Ovary (tissue), 9 donors: ENCODE measurements around the gene APBA1. TPM values are rescaled to one million over a fixed set of nuclear protein-coding genes. Genes with fewer than 3 reads are reported as not detected.

Experiments
- DNase-seq, 5 donors: peaks; one replicate each; pipeline ENCODE4 v3.0.0-alpha.2; 2019 to 2020
- H3K27ac ChIP-seq, 2 donors: fragments of 200-600 bp; one replicate each; pipeline versions ENCODE4 v1.5.1 to v1.8.0; 2019 to 2022
- H3K27me3 ChIP-seq: fragments of 200-600 bp; one replicate; pipeline ENCODE4 v1.8.0; 2022
- H3K36me3 ChIP-seq: fragments of 200-600 bp; sonication (generic); one replicate; pipeline ENCODE4 v1.5.1; 2019
- H3K4me1 ChIP-seq: one replicate; pipeline ENCODE4 v1.8.1; 2013; ENCODE audit warnings: mild to moderate bottlenecking, moderate library complexity; ENCODE audit not compliant: insufficient read depth
- H3K4me3 ChIP-seq: fragments of 200-600 bp; sonication (generic); one replicate; pipeline ENCODE4 v1.5.1; 2017
- H3K9me3 ChIP-seq, 2 donors: fragments of 200-600 bp in 1 of 2; sonication (generic) in 1 of 2; one replicate each; pipeline versions ENCODE4 v1.5.1 to v1.8.1; 2013 to 2019; ENCODE audit warnings: mild to moderate bottlenecking in 1 of 2, moderate library complexity in 1 of 2
- CTCF ChIP-seq, 3 donors: fragments of 450-650 bp in 2 of 3; fragments of 200-600 bp in 1 of 3; IDR thresholded peaks; one replicate each; pipeline versions ENCODE4 v1.5.1 to v1.8.0; 2016 to 2022; ENCODE audit warnings: antibody characterized with exemption in 3 of 3, mild to moderate bottlenecking in 1 of 3
- EP300 ChIP-seq: sonication (generic); formaldehyde crosslinking; IDR thresholded peaks from one replicate; pipeline ENCODE4 v1.6.1; 2017; ENCODE audit warnings: antibody characterized with exemption
- POLR2A ChIP-seq: fragments of 450-650 bp; IDR thresholded peaks from one replicate; pipeline ENCODE4 v1.6.1; 2017; ENCODE audit warnings: antibody characterized with exemption, mild to moderate bottlenecking, moderate library complexity
- WGBS, 3 donors: extraction: QIAGEN DNeasy Blood & Tissue Kit in 1 of 3; methylation state at CpG; one replicate each; pipeline versions ENCODE4 v1.1.5 to v1.1.7; 2013 to 2017; 5-methylcytosine and 5-hydroxymethylcytosine counted together
- intact Hi-C, 4 donors: fragments of 100-400 bp; cut with DNase I; formaldehyde crosslinking; loops; one replicate each; pipeline versions ENCODE4 v1.11.0 to v1.15.1; 2022 to 2023
- polyA plus RNA-seq, 2 donors: library from polyadenylated mRNA; stranded (reverse); fragments of 200-250 nt in 1 of 2; fragments of 350-450 nt in 1 of 2; fragmentation: Illumina TruSeq in 1 of 2; extraction: RNeasy Lipid Tissue Mini Kit (QIAGEN cat#74804) in 1 of 2; gene quantifications; one replicate each; pipeline ENCODE4 v1.2.3, GENCODE V29; 2013 to 2014
- total RNA-seq, 7 donors: library from RNA; depleted of rRNA in 2 of 7; stranded (reverse); fragments of >200 nt in 2 of 7; fragmentation: NEBNext Ultra II Directional in 3 of 7; extraction: Animal tissue kit (Norgen Biotek cat#: 25700) in 3 of 7; gene quantifications; one replicate each; pipeline versions ENCODE4 v1.1.0 to v1.2.4, GENCODE V29; 2016 to 2023
- donor health status: DM: no; HTN: no; CAD: no; lungs with moderate emphysema.
- donor health status: DM: no; HTN: no; CAD: no.
- donor health status: Bipolar disorder and iron deficiency.
- donor health status: DM: yes; HTN: yes; CAD: no.
- donor health status: DM: no; HTN: no; CAD: no.
- donor health status: DM: yes; HTN: yes; CAD: no.

The APBA1 gene
- total and polyA plus RNA-seq, 9 donors = 2.8 to 17.6 (median 12.9) TPM

GRCh38 chr9:69604568-69605219, 67.5 kb downstream of the APBA1 start:
- DNase-seq = no peak
- no peaks in the 10 kb centered on the region for H3K9me3 ChIP-seq
- no peak overlapping the region for H3K4me3 ChIP-seq
- intact Hi-C loops = no loop called here
- H3K36me3 ChIP-seq = no peaks in the 10 kb centered on the region
- TF ChIP-seq POLR2A (no peak), EP300 (no peak), CTCF (IDR thresholded peaks at IDR 0.05) (no peak)
- 56 to 70% (median 58%) methylated on average over 10 of the region's 10 CpGs for WGBS, 3 donors
- no peaks in the 10 kb centered on the region for H3K27me3 ChIP-seq
- H3K4me1 ChIP-seq = peaks cover 10% of the 10 kb centered on the region
- no peak overlapping the region for H3K27ac ChIP-seq

DNA sequence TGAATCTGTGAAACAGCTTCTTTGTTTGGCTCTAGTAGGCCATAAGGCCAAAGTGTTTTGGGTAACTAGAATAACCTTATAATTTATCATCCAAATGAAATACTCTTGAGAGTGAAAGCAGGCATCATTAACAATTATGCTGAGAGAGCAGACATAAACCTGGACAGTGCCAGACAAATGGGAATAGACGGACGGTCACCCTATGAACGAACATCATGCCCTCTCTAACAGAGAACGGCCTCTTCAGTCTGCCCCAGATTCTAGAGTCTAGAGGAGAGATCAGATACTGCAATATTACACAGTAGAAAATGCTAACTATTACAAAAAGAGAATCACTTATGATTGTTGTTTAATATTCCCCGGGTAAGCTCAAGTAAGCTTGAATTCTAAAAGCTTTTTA, 68.5 kb downstream of the APBA1 start:
- no peak for DNase-seq
- H3K27ac ChIP-seq = no peak overlapping the region
- H3K27me3 ChIP-seq = no peaks in the 10 kb centered on the region
- TF ChIP-seq POLR2A (no peak), CTCF (IDR thresholded peaks at IDR 0.05) (no peak), EP300 (no peak)
- no peaks in the 10 kb centered on the region for H3K36me3 ChIP-seq
- H3K9me3 ChIP-seq = no peaks in the 10 kb centered on the region
- 69 to 91% (median 74%) methylated on average over 5 of the region's 5 CpGs for WGBS, 3 donors
- peaks cover 10% of the 10 kb centered on the region for H3K4me1 ChIP-seq
- intact Hi-C loops = no loop called here
- H3K4me3 ChIP-seq = no peak overlapping the region

GRCh38 chr9:69602773-69603172, 69.4 kb downstream of the APBA1 start:
- H3K4me3 ChIP-seq = no peak overlapping the region
- H3K4me1 ChIP-seq = peaks cover 10% of the 10 kb centered on the region
- H3K27me3 ChIP-seq = no peaks in the 10 kb centered on the region
- H3K27ac ChIP-seq = no peak overlapping the region
- TF ChIP-seq POLR2A = no peak
- TF ChIP-seq EP300 = no peak
- TF ChIP-seq CTCF (IDR thresholded peaks at IDR 0.05) = no peak
- DNase-seq = no peak
- H3K9me3 ChIP-seq = no peaks in the 10 kb centered on the region
- intact Hi-C loops = no loop called here
- 32 to 36% (median 35%) methylated on average over 1 of the region's 1 CpG for WGBS, 3 donors
- no peaks in the 10 kb centered on the region for H3K36me3 ChIP-seq

DNA sequence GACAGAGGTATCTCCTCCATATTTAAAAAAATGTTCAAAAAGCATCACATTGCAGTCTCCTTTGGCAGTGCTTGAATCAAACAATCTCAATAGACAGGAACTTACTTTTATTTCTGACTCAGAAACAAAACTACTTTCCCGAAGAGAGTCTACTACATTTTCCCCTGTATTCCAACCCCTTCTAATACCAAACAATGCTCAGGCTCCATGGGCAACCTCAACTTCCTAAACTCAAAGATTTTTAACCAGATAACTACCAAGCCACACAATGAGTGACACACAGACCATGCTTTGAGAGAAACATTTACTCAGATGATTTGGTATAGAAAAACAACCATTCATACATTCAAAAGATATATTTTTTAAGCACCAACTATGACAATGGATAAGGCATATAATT, 70.5 kb downstream of the APBA1 start:
- H3K27me3 ChIP-seq = no peaks in the 10 kb centered on the region
- no peak overlapping the region for H3K27ac ChIP-seq
- no peak overlapping the region for H3K4me3 ChIP-seq
- peaks cover 10% of the 10 kb centered on the region for H3K4me1 ChIP-seq
- TF ChIP-seq EP300 (no peak), CTCF (IDR thresholded peaks at IDR 0.05) (no peak), POLR2A (no peak)
- H3K36me3 ChIP-seq = no peaks in the 10 kb centered on the region
- H3K9me3 ChIP-seq = no peaks in the 10 kb centered on the region
- WGBS, 3 donors = 75 to 87% (median 77%) methylated on average over 1 of the region's 1 CpG
- no peak for DNase-seq
- intact Hi-C loops = no loop called here
